ENCODE results near the gene PTGES3. TPM values are rescaled to one million over a fixed set of nuclear protein-coding genes. Genes with fewer than 3 reads are reported as not detected.
A peak's percentile ranks its signal among the peaks of the same experiment; 100 is the strongest.
"Not testable (repeated sequence)": the region's sequence is repeated elsewhere in the genome, so short reads cannot be mapped to it uniquely, and the experiment has no call there.

Gene PTGES3
- total and polyA plus RNA-seq, 3 donors from 2014 or later, result 102 to 267 (median 110) TPM

DNA sequence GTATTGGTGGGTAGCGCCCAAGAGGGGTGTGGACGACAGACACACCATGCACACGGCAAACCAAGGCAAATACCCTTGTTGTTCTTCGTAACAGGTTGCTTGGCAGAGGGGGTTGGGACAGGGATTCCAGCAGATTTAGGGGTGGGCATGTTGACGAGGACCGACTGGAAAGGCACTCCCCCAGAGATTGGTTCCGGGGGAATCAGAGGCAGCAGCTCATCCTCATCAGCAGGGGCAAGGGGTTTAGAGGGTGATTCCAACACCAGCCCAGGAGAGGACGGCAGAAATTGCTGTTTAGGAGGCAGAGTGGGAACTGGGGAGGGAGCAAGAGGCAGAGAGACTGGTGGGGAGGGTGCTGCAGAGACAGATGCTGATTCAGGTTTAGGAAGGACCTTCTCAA is 27.7 kb upstream of the PTGES3 start:
- Histone ChIP-seq H3K9me3 (no peaks in the 10 kb centered on the region), H3K27me3 (no peaks in the 10 kb centered on the region), H3K4me3 (no peak overlapping the region), H3K4me1 (peaks cover 31% of the 10 kb centered on the region), H3K36me3 (ENCODE audit: low read depth, missing control alignments) (no peaks in the 10 kb centered on the region), H3K27ac (no peak overlapping the region)
- WGBS, 2 donors, result 69 to 77% methylated on average over 8 of the region's 8 CpGs
- DNase-seq, result no peak
- TF ChIP-seq, protein P1, sequence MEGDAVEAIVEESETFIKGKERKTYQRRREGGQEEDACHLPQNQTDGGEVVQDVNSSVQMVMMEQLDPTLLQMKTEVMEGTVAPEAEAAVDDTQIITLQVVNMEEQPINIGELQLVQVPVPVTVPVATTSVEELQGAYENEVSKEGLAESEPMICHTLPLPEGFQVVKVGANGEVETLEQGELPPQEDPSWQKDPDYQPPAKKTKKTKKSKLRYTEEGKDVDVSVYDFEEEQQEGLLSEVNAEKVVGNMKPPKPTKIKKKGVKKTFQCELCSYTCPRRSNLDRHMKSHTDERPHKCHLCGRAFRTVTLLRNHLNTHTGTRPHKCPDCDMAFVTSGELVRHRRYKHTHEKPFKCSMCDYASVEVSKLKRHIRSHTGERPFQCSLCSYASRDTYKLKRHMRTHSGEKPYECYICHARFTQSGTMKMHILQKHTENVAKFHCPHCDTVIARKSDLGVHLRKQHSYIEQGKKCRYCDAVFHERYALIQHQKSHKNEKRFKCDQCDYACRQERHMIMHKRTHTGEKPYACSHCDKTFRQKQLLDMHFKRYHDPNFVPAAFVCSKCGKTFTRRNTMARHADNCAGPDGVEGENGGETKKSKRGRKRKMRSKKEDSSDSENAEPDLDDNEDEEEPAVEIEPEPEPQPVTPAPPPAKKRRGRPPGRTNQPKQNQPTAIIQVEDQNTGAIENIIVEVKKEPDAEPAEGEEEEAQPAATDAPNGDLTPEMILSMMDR (IDR thresholded peaks at IDR 0.05), result no peak
- TF ChIP-seq POLR2A (IDR thresholded peaks at IDR 0.05), result no peak
- intact Hi-C loops (cut with DNase I; ENCODE audit: low total_unique reads), result no loop called here

DNA sequence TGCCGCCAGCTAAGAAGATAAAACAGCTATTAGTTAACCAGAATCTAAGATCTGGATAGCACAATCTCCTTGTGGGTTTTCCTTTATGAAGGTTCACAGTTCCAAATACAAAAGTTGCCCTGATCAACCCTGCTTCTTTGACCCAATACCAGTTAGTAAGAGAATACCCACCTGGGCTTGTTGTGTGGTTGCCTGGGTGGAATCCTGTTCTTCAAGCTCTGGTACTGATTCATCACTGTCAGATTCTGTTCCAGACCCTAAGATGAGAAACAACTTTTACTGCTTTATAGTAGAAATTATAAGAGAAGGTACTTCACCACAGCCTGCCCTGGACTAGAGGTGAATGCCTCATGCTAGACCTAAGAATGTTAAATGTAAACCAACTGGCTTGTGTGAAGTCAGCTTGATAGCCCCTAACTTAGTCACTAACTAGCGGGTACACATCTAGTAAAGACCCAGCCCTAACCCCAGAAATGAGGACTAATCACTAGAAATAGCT is 26.4 kb upstream of the PTGES3 start:
- no peak for DNase-seq
- WGBS, 2 donors, result 71 to 88% methylated on average over 2 of the region's 2 CpGs
- intact Hi-C loops (cut with DNase I; ENCODE audit: low total_unique reads), result no loop called here
- Histone ChIP-seq H3K27ac (no peak overlapping the region), H3K36me3 (ENCODE audit: low read depth, missing control alignments) (no peaks in the 10 kb centered on the region), H3K9me3 (no peaks in the 10 kb centered on the region), H3K4me1 (peaks cover 24% of the 10 kb centered on the region), H3K4me3 (no peak overlapping the region), H3K27me3 (no peaks in the 10 kb centered on the region)
- TF ChIP-seq, protein P1 (IDR thresholded peaks at IDR 0.05), result no peak
- TF ChIP-seq POLR2A (IDR thresholded peaks at IDR 0.05), result no peak

DNA sequence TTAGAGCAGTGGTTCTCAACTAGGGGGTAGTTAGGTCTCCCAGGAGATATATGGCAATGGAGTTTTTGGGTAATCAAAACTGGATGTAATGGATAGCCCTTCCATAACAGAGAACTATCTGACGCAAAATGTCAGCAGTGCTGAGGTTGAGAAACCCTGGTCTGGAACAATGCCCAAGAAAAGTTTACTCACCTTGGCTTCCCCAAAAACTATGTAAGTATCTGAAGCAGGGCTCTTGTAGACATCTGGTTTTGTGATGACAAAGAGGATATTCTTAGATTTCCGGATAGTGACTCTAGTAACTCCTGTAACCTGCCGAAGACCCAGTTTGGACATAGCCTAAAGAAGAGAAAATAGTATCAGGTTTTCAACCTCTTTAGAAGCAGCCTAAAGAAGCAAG is 25.3 kb upstream of the PTGES3 start:
- DNase-seq, result no peak
- no peaks in the 10 kb centered on the region for H3K27me3 ChIP-seq
- no peaks in the 10 kb centered on the region for H3K36me3 ChIP-seq (ENCODE audit: low read depth, missing control alignments)
- TF ChIP-seq, protein P1 (IDR thresholded peaks at IDR 0.05), result no peak
- no peak for TF ChIP-seq POLR2A (IDR thresholded peaks at IDR 0.05)
- intact Hi-C loops (cut with DNase I; ENCODE audit: low total_unique reads), result no loop called here
- peak overlapping the region in 1 of 2 donors; percentile 35 for H3K27ac ChIP-seq
- 94 to 95% methylated on average over 3 of the region's 3 CpGs for WGBS, 2 donors
- H3K9me3 ChIP-seq, result no peaks in the 10 kb centered on the region
- peaks cover 15% of the 10 kb centered on the region for H3K4me1 ChIP-seq
- no peak overlapping the region for H3K4me3 ChIP-seq

DNA sequence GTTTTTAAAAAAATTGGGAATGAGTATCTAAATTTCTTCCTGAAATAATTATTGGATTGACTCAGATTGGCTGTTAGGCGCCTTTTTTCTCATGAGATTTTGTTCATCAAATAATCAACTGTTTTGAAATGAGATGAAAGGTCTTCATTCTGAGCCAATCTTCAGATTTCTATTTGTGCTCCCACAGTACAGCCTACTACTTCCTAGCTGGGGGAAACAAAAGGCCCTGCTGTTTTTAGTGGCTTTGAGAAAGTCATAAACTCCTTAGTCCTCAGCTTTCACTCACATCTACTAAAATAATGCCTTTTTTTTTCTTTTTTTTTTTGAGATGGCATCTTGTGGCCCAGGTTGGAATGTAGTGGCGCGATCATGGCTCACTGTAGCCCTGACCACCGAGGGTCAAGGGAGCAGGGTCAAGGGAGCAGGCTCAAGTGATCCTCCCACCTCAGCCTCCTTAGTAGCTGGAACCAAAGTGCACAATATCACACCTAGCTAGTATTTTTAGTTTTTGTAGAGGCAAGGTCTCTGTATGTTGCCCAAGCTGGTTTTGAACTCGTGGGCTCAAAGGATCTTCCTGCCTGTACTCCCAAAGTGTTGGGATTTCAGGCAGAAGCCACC is 21.8 kb upstream of the PTGES3 start:
- intact Hi-C loops (cut with DNase I; ENCODE audit: low total_unique reads), result no loop called here
- WGBS, 2 donors, result 71 to 96% methylated on average over 4 to 5 of the region's 5 CpGs
- DNase-seq, result no peak
- TF ChIP-seq, protein P1 (IDR thresholded peaks at IDR 0.05), result no peak
- Histone ChIP-seq H3K9me3 (no peaks in the 10 kb centered on the region), H3K4me3 (no peak overlapping the region), H3K27me3 (no peaks in the 10 kb centered on the region), H3K36me3 (ENCODE audit: low read depth, missing control alignments) (no peaks in the 10 kb centered on the region), H3K4me1 (no peaks in the 10 kb centered on the region), H3K27ac (no peak overlapping the region)

DNA sequence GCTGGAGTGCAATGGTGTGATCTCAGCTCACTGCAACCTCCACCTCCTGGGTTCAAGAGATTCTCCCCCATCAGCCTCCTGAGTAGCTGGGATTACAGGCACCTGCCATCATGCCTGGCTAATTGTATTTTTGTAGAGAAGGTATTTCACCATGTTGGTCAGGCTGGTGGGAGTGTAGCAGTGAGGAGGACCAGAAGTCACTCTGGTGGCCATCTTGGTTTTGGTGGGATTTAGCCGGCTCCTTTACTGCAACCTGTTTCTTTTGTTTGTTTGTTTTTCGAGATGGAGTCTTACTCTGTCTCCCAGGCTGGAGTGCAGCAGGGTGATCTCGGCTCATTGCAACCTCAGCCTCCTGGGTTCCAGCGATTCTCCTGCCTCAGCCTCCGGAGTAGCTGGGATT is 16.4 kb upstream of the PTGES3 start:
- H3K27me3 ChIP-seq; DNase-seq; intact Hi-C loops (cut with DNase I; ENCODE audit: low total_unique reads); H3K4me1 ChIP-seq; H3K27ac ChIP-seq; H3K4me3 ChIP-seq; H3K9me3 ChIP-seq; H3K36me3 ChIP-seq (ENCODE audit: low read depth, missing control alignments): not testable (repeated sequence)
- 86 to 88% methylated on average over 5 of the region's 5 CpGs for WGBS, 2 donors

Data from testis (tissue), 3 donors.